WTC11 (cell line): ENCODE data around the gene S100A2. TPM values are rescaled to one million over a fixed set of nuclear protein-coding genes. Genes with fewer than 3 reads are reported as not detected.

Experiments used
- ATAC-seq: fragments of 200-7000 bp; cut with Tn5 transposase; 2 replicates; pipeline ENCODE4 v1.10.0; 2021; ENCODE audit warnings: mild to moderate bottlenecking, moderate library complexity
- CTCF ChIA-PET: fragments of 300-600 bp; sonication (Branson Sonifier 250); formaldehyde crosslinking; loops from one replicate; lab custom pipeline; 2021; ENCODE audit warnings: antibody characterized with exemption; lab: Charles Lee
- POLR2A ChIA-PET: fragments of 350-600 bp; sonication (Branson Sonifier 250); formaldehyde crosslinking; loops from one replicate; lab custom pipeline; 2021; ENCODE audit warnings: antibody characterized with exemption; lab: Charles Lee
- DNase-seq: peaks from one replicate; pipeline ENCODE4 v3.0.0; 2021; ENCODE audit warnings: low spot score
- H3K27ac Mint-ChIP-seq: 2 replicates; pipeline ENCODE4 v1.8.0; 2021; ENCODE audit warnings: mixed read lengths
- H3K27me3 Mint-ChIP-seq: 2 replicates; pipeline ENCODE4 v1.8.0; 2021; ENCODE audit warnings: low read depth, mild to moderate bottlenecking, moderate library complexity, mixed read lengths
- H3K36me3 Mint-ChIP-seq: 2 replicates; pipeline ENCODE4 v1.8.0; 2021; ENCODE audit warnings: mixed read lengths
- H3K4me1 Mint-ChIP-seq: 2 replicates; pipeline ENCODE4 v1.8.0; 2022; ENCODE audit warnings: mixed read lengths
- H3K4me3 Mint-ChIP-seq: 2 replicates; pipeline ENCODE4 v1.8.0; 2021; ENCODE audit warnings: mild to moderate bottlenecking, moderate library complexity, mixed read lengths
- H3K9me3 Mint-ChIP-seq: 2 replicates; pipeline ENCODE4 v1.8.0; 2021; ENCODE audit warnings: mixed read lengths
- AFF4 ChIP-seq: sonication (generic); formaldehyde crosslinking; IDR thresholded peaks from 2 replicates; pipeline ENCODE4 v1.8.1; 2023; ENCODE audit warnings: mild to moderate bottlenecking, missing genetic modification reagents, borderline replicate concordance
- CTCF ChIP-seq: fragments of 200-600 bp; IDR thresholded peaks from 2 replicates; pipeline ENCODE4 v1.8.0; 2022; ENCODE audit warnings: antibody characterized with exemption
- E2F4 ChIP-seq: sonication (generic); formaldehyde crosslinking; IDR thresholded peaks from 2 replicates; pipeline ENCODE4 v1.8.1; 2022; ENCODE audit warnings: low read depth, mild to moderate bottlenecking, moderate library complexity, missing genetic modification reagents, borderline replicate concordance
- FOXJ3 ChIP-seq: sonication (generic); formaldehyde crosslinking; IDR thresholded peaks from 2 replicates; pipeline ENCODE4 v1.9.0; 2021; ENCODE audit warnings: missing genetic modification reagents, mild to moderate bottlenecking, borderline replicate concordance
- SMAD3 ChIP-seq: sonication (generic); formaldehyde crosslinking; IDR thresholded peaks from 2 replicates; pipeline ENCODE4 v1.8.0; 2022; ENCODE audit warnings: missing genetic modification reagents, mild to moderate bottlenecking, borderline replicate concordance
- TP53 ChIP-seq: sonication (generic); formaldehyde crosslinking; IDR thresholded peaks from 2 replicates; pipeline ENCODE4 v1.8.1; 2023; ENCODE audit warnings: mild to moderate bottlenecking, missing genetic modification reagents
- ZNF263 ChIP-seq: sonication (generic); formaldehyde crosslinking; IDR thresholded peaks from 2 replicates; pipeline ENCODE4 v1.8.1; 2022; ENCODE audit warnings: low read depth, mild to moderate bottlenecking, moderate library complexity, missing genetic modification reagents
- ZNF671 ChIP-seq: fragments of 250-450 bp; sonication (Bioruptor Pico); IDR thresholded peaks from 2 replicates; pipeline ENCODE4 v1.8.0; 2021; ENCODE audit warnings: mild to moderate bottlenecking
- ZSCAN18 ChIP-seq: fragments of 250-450 bp; sonication (Bioruptor Pico); IDR thresholded peaks from 2 replicates; pipeline ENCODE4 v2.1.2; 2022; ENCODE audit warnings: mild to moderate bottlenecking, moderate library complexity
- total RNA-seq: library from RNA; stranded (reverse); gene quantifications from 3 replicates; pipeline ENCODE4 v1.2.3, GENCODE V29; 2021

The S100A2 gene
- total RNA-seq, 1 experiment from 2014 or later, result 0.74 TPM

GRCh38 chr1:153550398-153550758 lies 15.3 kb downstream of the S100A2 start (continued):
- TF ChIP-seq FOXJ3 (CRISPR knock-in tag), result no peak

- no peaks in the 10 kb centered on the region; the same call in 1 of the 2 replicates for H3K27me3 Mint-ChIP-seq
Measured at GRCh38 chr1:153549741-153550397, 15.8 kb downstream of the S100A2 start.

More at GRCh38 chr1:153549741-153550397, 15.8 kb downstream of the S100A2 start:
- TF ChIP-seq AFF4 (CRISPR knock-in tag) (no peak), ZNF263 (no peak), E2F4 (CRISPR knock-in tag) (no peak), CTCF (no peak), SMAD3 (no peak), ZNF671 (CRISPR knock-in tag) (no peak), TP53 (CRISPR knock-in tag) (no peak), ZSCAN18 (no peak)
- ChIA-PET CTCF (interaction anchor here (0.7 to 5.7 kb wide), 7 partner anchors 10 to 78 kb away, joined by 3 to 52 read pairs (median 5); partner anchors contain the start of genes S100A13, S100A16 and S100A5), POLR2A (interaction anchor here (0.5 kb wide), 1 partner anchor 57 kb away, joined by 7 read pairs; no protein-coding TSS in a partner anchor)
- Mint-ChIP-seq H3K4me3 (no peak overlapping the region), H3K9me3 (no peaks in the 10 kb centered on the region), H3K4me1 (peaks cover 59% of the 10 kb centered on the region), H3K27ac (no peak overlapping the region), H3K36me3 (no peaks in the 10 kb centered on the region)
- DNase-seq (no peak), ATAC-seq (no peak)
